Endodermal cell (in vitro differentiated cells): ENCODE data around the gene MTA1. TPM values are rescaled to one million over a fixed set of nuclear protein-coding genes. Genes with fewer than 3 reads are reported as not detected.
A peak's percentile ranks its signal among the peaks of the same experiment; 100 is the strongest.

Experiments used
- DNase-seq: peaks from one replicate; pipeline ENCODE4 v3.0.0-alpha.2; 2017
- H3K27ac ChIP-seq: 2 replicates; pipeline ENCODE4 v1.5.1; 2013; ENCODE audit warnings: mild to moderate bottlenecking, low read depth, low read length, moderate library complexity
- H3K27me3 ChIP-seq: 2 replicates; pipeline ENCODE4 v1.6.1; 2013; ENCODE audit warnings: mild to moderate bottlenecking, low read length, moderate library complexity; ENCODE audit not compliant: insufficient read depth, control insufficient read depth, poor library complexity, severe bottlenecking
- H3K36me3 ChIP-seq: 2 replicates; pipeline ENCODE4 v1.7.0; 2013; ENCODE audit warnings: mild to moderate bottlenecking, low read length, moderate library complexity; ENCODE audit not compliant: control insufficient read depth, insufficient read depth
- H3K4me1 ChIP-seq: one replicate; pipeline ENCODE4 v1.7.0; 2013; ENCODE audit warnings: low read length; ENCODE audit not compliant: control insufficient read depth, insufficient read depth
- H3K4me3 ChIP-seq: 2 replicates; pipeline ENCODE4 v1.5.1; 2013; ENCODE audit warnings: mild to moderate bottlenecking, low read length, moderate library complexity
- H3K9ac ChIP-seq: 2 replicates; pipeline ENCODE4 v1.6.1; 2013; ENCODE audit warnings: mild to moderate bottlenecking, low read length, moderate library complexity; ENCODE audit not compliant: poor library complexity, severe bottlenecking; ENCODE audit errors: extremely low read depth
- H3K9me3 ChIP-seq: 2 replicates; pipeline ENCODE4 v1.6.1; 2013; ENCODE audit warnings: mild to moderate bottlenecking, low read length, moderate library complexity; ENCODE audit not compliant: control insufficient read depth
- H3K27ac Mint-ChIP-seq: 2 replicates; pipeline ENCODE4 v1.8.0; 2020; ENCODE audit warnings: mixed read lengths
- H3K27me3 Mint-ChIP-seq: 2 replicates; pipeline ENCODE4 v1.8.0; 2021; ENCODE audit warnings: mild to moderate bottlenecking, mixed read lengths; ENCODE audit not compliant: insufficient read depth
- H3K36me3 Mint-ChIP-seq: 2 replicates; pipeline ENCODE4 v1.8.0; 2020; ENCODE audit warnings: low read depth, mixed read lengths
- H3K4me1 Mint-ChIP-seq: 2 replicates; pipeline ENCODE4 v1.8.0; 2020; ENCODE audit warnings: mixed read lengths
- H3K4me3 Mint-ChIP-seq: 2 replicates; pipeline ENCODE4 v1.8.0; 2020; ENCODE audit warnings: mild to moderate bottlenecking, moderate library complexity, mixed read lengths
- H3K9me3 Mint-ChIP-seq: 2 replicates; pipeline ENCODE4 v1.8.0; 2020; ENCODE audit warnings: mild to moderate bottlenecking, mixed read lengths
- WGBS, 2 experiments: methylation state at CpG; one replicate each; pipeline versions ENCODE4 v1.1.5 to v1.1.7; 2013; ENCODE audit warnings: missing lambda C conversion rate in 2 of 2, mixed read lengths in 1 of 2; ENCODE audit not compliant: insufficient coverage in 1 of 2, insufficient read length in 1 of 2; 5-methylcytosine and 5-hydroxymethylcytosine counted together
- total RNA-seq, 2 donors: library from RNA; stranded (reverse); fragmentation: NEBNext Ultra II Directional in 1 of 2; extraction: Animal tissue kit (Norgen Biotek cat#: 25700) in 1 of 2; gene quantifications; 2 replicates in 1 of 2; 3 replicates in 1 of 2; pipeline ENCODE4 v1.2.1, GENCODE V29; 2021
- TF ChIP-seq, protein P1 (sequence below): fragments of 200-600 bp; sonication (generic); conservative IDR thresholded peaks from 2 replicates; pipeline ENCODE4 v1.5.0; 2021; ENCODE audit warnings: antibody characterized with exemption, mild to moderate bottlenecking

The MTA1 gene
- total RNA-seq, 2 donors from 2014 or later = 245 to 246 TPM

DNA sequence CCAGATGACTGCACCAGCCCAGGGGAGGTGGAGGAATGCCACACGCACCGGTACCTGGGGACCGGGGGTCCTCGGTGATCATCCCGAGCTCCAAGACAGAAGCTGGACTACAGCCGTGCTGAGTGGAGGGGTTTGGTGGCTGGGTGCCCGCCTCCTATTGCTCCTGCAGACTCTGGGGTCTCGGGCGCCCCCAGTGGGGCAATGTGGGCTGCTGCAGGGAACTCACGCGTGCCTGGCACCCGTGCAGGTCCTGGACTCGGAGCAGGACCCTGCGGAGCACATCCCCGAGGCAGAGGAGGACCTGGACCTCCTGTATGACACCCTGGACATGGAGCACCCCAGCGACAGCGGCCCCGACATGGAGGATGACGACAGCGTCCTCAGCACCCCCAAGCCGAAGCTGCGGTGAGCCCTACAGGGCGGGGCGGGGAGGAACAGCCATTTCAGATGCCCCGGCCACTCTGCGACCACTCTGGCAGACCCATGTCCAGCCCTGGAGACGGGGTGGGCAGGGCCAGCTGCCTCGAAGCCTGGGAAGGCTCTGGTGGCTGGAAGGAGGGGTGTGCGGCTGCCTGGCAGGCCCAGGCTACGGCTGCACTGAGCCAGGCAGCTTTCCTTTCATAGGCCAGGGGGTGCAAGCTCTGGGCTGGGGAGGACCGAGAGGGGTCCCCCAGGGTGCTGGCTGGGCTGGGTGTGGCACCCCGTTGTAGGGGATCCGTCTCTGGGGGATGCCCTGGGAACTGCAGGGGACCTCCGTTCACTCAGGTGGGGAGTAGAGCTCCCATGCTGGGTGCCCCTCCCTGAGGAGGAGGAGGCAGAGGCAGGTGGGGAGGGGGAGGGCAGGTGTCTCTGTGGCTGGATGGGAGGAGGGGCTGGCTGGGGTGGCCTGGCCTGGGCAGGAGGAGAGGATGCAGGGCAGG is 42.8 kb upstream of the MTA1 start:
- H3K4me3 Mint-ChIP-seq = no peak overlapping the region
- H3K4me1 Mint-ChIP-seq = peaks cover 14% of the 10 kb centered on the region
- H3K27me3 ChIP-seq = no peaks in the 10 kb centered on the region
- H3K36me3 Mint-ChIP-seq = peaks cover 18% of the 10 kb centered on the region
- DNase-seq = peak; percentile 66
- no peaks in the 10 kb centered on the region for H3K27me3 Mint-ChIP-seq
- no peak overlapping the region for H3K4me3 ChIP-seq
- WGBS, 2 experiments = 89 to 97% methylated on average over 19 to 34 of the region's 34 CpGs
- TF ChIP-seq, protein P1, sequence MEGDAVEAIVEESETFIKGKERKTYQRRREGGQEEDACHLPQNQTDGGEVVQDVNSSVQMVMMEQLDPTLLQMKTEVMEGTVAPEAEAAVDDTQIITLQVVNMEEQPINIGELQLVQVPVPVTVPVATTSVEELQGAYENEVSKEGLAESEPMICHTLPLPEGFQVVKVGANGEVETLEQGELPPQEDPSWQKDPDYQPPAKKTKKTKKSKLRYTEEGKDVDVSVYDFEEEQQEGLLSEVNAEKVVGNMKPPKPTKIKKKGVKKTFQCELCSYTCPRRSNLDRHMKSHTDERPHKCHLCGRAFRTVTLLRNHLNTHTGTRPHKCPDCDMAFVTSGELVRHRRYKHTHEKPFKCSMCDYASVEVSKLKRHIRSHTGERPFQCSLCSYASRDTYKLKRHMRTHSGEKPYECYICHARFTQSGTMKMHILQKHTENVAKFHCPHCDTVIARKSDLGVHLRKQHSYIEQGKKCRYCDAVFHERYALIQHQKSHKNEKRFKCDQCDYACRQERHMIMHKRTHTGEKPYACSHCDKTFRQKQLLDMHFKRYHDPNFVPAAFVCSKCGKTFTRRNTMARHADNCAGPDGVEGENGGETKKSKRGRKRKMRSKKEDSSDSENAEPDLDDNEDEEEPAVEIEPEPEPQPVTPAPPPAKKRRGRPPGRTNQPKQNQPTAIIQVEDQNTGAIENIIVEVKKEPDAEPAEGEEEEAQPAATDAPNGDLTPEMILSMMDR = peak; percentile 45
- peaks cover 12% of the 10 kb centered on the region for H3K9me3 ChIP-seq
- peak overlapping the region; percentile 66 for H3K27ac Mint-ChIP-seq
- H3K9ac ChIP-seq = no peak overlapping the region
- H3K27ac ChIP-seq = no peak overlapping the region
- H3K36me3 ChIP-seq = peaks cover 4% of the 10 kb centered on the region
- H3K4me1 ChIP-seq = peaks cover 2% of the 10 kb centered on the region
- H3K9me3 Mint-ChIP-seq = peaks cover 9% of the 10 kb centered on the region

DNA sequence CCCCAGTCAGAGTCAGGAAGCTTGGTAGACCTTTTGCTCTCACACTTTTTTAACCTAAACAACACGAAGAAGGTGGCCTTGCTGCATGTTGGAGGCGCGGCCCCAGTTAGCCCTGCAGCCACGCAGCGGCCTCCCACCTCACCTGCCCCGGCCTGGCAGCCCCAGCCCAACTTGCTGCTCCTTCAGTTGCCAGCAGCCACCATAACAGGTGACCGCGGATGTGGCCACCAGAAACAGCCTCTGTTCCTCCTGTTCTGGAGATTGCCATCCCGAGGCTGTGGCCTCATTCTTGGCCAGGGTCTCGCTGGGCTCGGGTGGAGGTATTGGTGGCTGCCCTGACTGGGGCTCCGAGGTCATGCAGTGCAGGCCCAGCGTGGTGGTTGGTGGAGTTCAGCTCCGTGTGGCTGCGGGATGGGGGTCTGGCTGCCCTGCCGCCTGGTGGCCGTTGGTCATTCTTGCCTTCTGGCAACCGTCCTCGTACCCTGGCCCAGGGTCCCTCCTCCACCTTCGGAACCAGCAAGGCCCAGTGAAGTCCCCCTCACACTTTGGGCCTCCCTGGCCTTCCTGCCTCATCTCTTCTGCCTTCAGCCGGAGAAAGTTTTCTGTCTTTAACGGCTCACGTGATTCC is 42.0 kb upstream of the MTA1 start:
- Mint-ChIP-seq H3K27ac (no peak overlapping the region), H3K27me3 (no peaks in the 10 kb centered on the region), H3K4me1 (peaks cover 14% of the 10 kb centered on the region), H3K9me3 (peaks cover 9% of the 10 kb centered on the region), H3K36me3 (peaks cover 23% of the 10 kb centered on the region), H3K4me3 (no peak overlapping the region)
- Histone ChIP-seq H3K4me3 (no peak overlapping the region), H3K9ac (no peak overlapping the region), H3K9me3 (peaks cover 12% of the 10 kb centered on the region), H3K27ac (no peak overlapping the region), H3K27me3 (no peaks in the 10 kb centered on the region), H3K36me3 (no peaks in the 10 kb centered on the region), H3K4me1 (peaks cover 2% of the 10 kb centered on the region)
- DNase-seq = peak; percentile 74
- WGBS, 2 experiments = 89 to 91% methylated on average over 17 to 23 of the region's 23 CpGs
- TF ChIP-seq, protein P1 = peak; percentile 67

DNA sequence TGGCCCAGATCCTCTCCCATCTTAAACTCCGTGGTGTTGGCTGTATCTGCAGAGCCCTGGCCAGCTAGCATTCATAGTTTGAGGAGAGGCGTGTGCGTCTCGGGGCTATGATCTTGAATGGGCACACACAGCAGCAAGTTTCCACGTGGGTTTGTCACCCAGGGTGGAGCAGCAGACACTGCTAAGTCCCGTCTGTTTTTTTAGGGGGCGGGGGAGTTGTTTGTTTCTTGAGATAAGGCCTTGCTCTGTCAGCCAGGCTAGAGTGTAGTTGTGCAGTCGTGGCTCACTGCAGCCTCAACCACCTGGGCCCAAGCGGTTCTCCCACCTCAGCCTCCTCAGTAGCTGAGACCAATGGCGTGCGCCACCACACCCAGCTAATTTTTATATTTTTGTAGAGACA is 41.4 kb upstream of the MTA1 start:
- H3K36me3 ChIP-seq = peaks cover under 1% of the 10 kb centered on the region
- H3K4me1 ChIP-seq = peaks cover 2% of the 10 kb centered on the region
- H3K9me3 ChIP-seq = peaks cover 9% of the 10 kb centered on the region
- no peak overlapping the region for H3K4me3 Mint-ChIP-seq
- H3K4me3 ChIP-seq = no peak overlapping the region
- H3K4me1 Mint-ChIP-seq = peaks cover 14% of the 10 kb centered on the region
- no peak overlapping the region for H3K27ac ChIP-seq
- 90 to 92% methylated on average over 7 to 11 of the region's 11 CpGs for whole genome bisulfite sequencing, 2 experiments
- no peak for DNase-seq
- H3K9me3 Mint-ChIP-seq = peaks cover 6% of the 10 kb centered on the region
- TF ChIP-seq, protein P1 = no peak
- no peak overlapping the region for H3K27ac Mint-ChIP-seq
- no peaks in the 10 kb centered on the region for H3K27me3 ChIP-seq
- H3K36me3 Mint-ChIP-seq = peaks cover 24% of the 10 kb centered on the region
- no peaks in the 10 kb centered on the region for H3K27me3 Mint-ChIP-seq
- no peak overlapping the region for H3K9ac ChIP-seq
